ENCODE measurements around the gene TRAM2.

- TF ChIP-seq CTCF (IDR thresholded peaks at IDR 0.05) = no peak
- TF ChIP-seq POLR2A (IDR thresholded peaks at IDR 0.05) = no peak
Measured at GRCh38 chr6:52523378-52524142, 53.3 kb downstream of the TRAM2 start.

Data from suprapubic skin (tissue), 3 donors.